OCI-LY7 (cell line): Measurements from ENCODE around the gene CAT. TPM values are rescaled to one million over a fixed set of nuclear protein-coding genes. Genes with fewer than 3 reads are reported as not detected.

Experiments used
- BruUV-seq: library from RNA; stranded (reverse); fragments of 400-500 nt; replicated peaks from 2 replicates; lab custom pipeline; 2021; lab: Mats Ljungman, UMichigan
- CTCF ChIA-PET: fragments of 300-600 bp; sonication (Branson Sonifier 250); formaldehyde crosslinking; loops from one replicate; lab custom pipeline; 2022; ENCODE audit warnings: antibody characterized with exemption; ENCODE audit not compliant: unreplicated experiment; lab: Charles Lee
- POLR2A ChIA-PET: fragments of 300-600 bp; sonication (Branson Sonifier 250); formaldehyde crosslinking; loops from one replicate; lab custom pipeline; 2022; ENCODE audit warnings: antibody characterized with exemption; lab: Charles Lee
- DNase-seq: peaks from one replicate; pipeline ENCODE4 v3.0.0-alpha.2; 2015; ENCODE audit warnings: low spot score
- H2AFZ ChIP-seq: fragments of 200-600 bp; sonication (generic), shearing (Covaris generic); 2 replicates; pipeline ENCODE4 v1.6.1; 2014; ENCODE audit warnings: mild to moderate bottlenecking, antibody characterized with exemption, low read length, moderate library complexity
- H3K27ac ChIP-seq: fragments of 200-600 bp; sonication (generic); 2 replicates; pipeline ENCODE4 v1.5.1; 2014; ENCODE audit warnings: mixed run types, low read depth, mild to moderate bottlenecking, moderate library complexity, low read length, inconsistent platforms; ENCODE audit not compliant: poor library complexity, severe bottlenecking
- H3K36me3 ChIP-seq: fragments of 200-600 bp; sonication (generic); 2 replicates; pipeline ENCODE4 v1.6.1; 2014; ENCODE audit warnings: mild to moderate bottlenecking, antibody characterized with exemption, low read length, moderate library complexity, mixed read lengths; ENCODE audit not compliant: insufficient read depth
- H3K4me1 ChIP-seq: fragments of 200-600 bp; sonication (generic); 2 replicates; pipeline ENCODE4 v1.5.1; 2014; ENCODE audit warnings: mild to moderate bottlenecking, low read length; ENCODE audit not compliant: insufficient read depth, poor library complexity, severe bottlenecking
- H3K4me2 ChIP-seq: fragments of 200-600 bp; sonication (generic); 2 replicates; pipeline ENCODE4 v1.6.1; 2014; ENCODE audit warnings: mild to moderate bottlenecking, low read length
- H3K4me3 ChIP-seq: fragments of 200-600 bp; sonication (generic); 2 replicates; pipeline ENCODE4 v1.5.1; 2014; ENCODE audit warnings: mild to moderate bottlenecking, low read depth, low read length; ENCODE audit not compliant: poor library complexity, severe bottlenecking
- H3K79me2 ChIP-seq: fragments of 200-600 bp; sonication (generic); 2 replicates; pipeline ENCODE4 v1.6.1; 2016; ENCODE audit warnings: low read depth, mild to moderate bottlenecking, low read length, moderate library complexity, mixed read lengths; ENCODE audit not compliant: insufficient read depth
- H3K9me2 ChIP-seq: fragments of 200-600 bp; sonication (generic); 2 replicates; pipeline ENCODE4 v1.6.1; 2016; ENCODE audit warnings: mild to moderate bottlenecking, low read length, mixed read lengths; ENCODE audit not compliant: insufficient read depth
- H3K9me3 ChIP-seq: fragments of 200-600 bp; sonication (generic); 2 replicates; pipeline ENCODE4 v1.6.1; 2014; ENCODE audit warnings: mild to moderate bottlenecking, mixed run types, low read length, mixed read lengths
- H4K20me1 ChIP-seq: fragments of 200-600 bp; sonication (generic); 2 replicates; pipeline ENCODE4 v1.6.1; 2014; ENCODE audit warnings: mild to moderate bottlenecking, antibody characterized with exemption, low read length, moderate library complexity, mixed read lengths; ENCODE audit not compliant: insufficient read depth
- EZH2phosphoT487 ChIP-seq: fragments of 200-600 bp; sonication (generic); IDR thresholded peaks from 2 replicates; pipeline ENCODE4 v1.6.1; 2018; ENCODE audit warnings: low read depth, borderline replicate concordance, mild to moderate bottlenecking, mixed run types, antibody characterized with exemption, low read length, moderate library complexity, mixed read lengths
- intact Hi-C: fragments of 100-400 bp; cut with micrococcal nuclease; formaldehyde crosslinking; loops from one replicate; pipeline ENCODE4 v1.10.0; 2022; ENCODE audit not compliant: unreplicated experiment
- total RNA-seq, 2 experiments: library from RNA; depleted of rRNA in 1 of 2; stranded (reverse); fragments of >200 nt in 1 of 2; shearing (Covaris generic) in 1 of 2; gene quantifications; 2 replicates each; pipeline ENCODE4 v1.2.3, GENCODE V29; 2014 to 2022
- TF ChIP-seq, protein P1 (sequence below): fragments of 200-600 bp; sonication (generic); conservative IDR thresholded peaks from 2 replicates; pipeline ENCODE4 v1.5.1; 2014; ENCODE audit warnings: mild to moderate bottlenecking, antibody characterized with exemption, low read length, moderate library complexity, mixed read lengths

The CAT gene
- total RNA-seq, 2 experiments from 2014 or later: 46.6 to 47.8 TPM

DNA sequence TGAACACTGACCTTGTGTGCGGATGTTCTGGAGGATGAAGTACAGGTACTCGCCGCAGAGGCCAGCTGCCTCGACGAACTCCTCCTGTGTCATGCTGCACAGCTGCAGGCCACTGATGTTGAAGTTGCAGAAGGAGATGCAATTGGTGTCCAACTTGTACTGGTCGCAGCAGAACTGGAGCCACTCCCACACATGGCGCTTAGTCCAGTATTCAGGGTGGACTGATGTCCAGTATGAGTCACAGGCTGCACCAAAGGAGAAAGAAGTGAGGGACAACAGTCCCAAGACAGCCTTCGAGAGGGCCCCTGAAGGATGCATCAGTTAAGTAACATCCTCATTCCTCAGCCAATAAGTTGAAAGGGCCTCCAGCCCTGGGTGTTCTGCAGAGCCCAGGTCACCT is 54.7 kb downstream of the CAT start:
- POLR2A ChIA-PET: no interaction called here
- intact Hi-C loops: loop anchor here (2.0 to 5.0 kb wide), 2 partner anchors 136 to 319 kb away; partner anchors contain the start of gene ABTB2
- CTCF ChIA-PET: no interaction called here

GRCh38 chr11:34493926-34494595 is 55.3 kb downstream of the CAT start:
- ChIA-PET POLR2A (interaction anchor here (0.9 kb wide), 1 partner anchor 316 kb away, joined by 3 read pairs; no protein-coding TSS in a partner anchor), CTCF (no interaction called here)
- no peaks in the 10 kb centered on the region for H4K20me1 ChIP-seq
- H3K36me3 ChIP-seq: no peaks in the 10 kb centered on the region
- H2AFZ ChIP-seq: no peak overlapping the region
- intact Hi-C loops: loop anchor here (2.0 to 5.0 kb wide), 2 partner anchors 137 to 319 kb away; partner anchors contain the start of gene ABTB2
- H3K9me3 ChIP-seq: no peaks in the 10 kb centered on the region
- H3K4me1 ChIP-seq: no peaks in the 10 kb centered on the region
- no peak overlapping the region for H3K27ac ChIP-seq
- DNase-seq: no peak
- no TSS peak for BruUV-seq
- H3K9me2 ChIP-seq: no peaks in the 10 kb centered on the region
- no peak overlapping the region for H3K4me3 ChIP-seq
- no peak overlapping the region for H3K4me2 ChIP-seq
- no peaks in the 10 kb centered on the region for H3K79me2 ChIP-seq
- TF ChIP-seq EZH2phosphoT487: no peak
- TF ChIP-seq, protein P1, sequence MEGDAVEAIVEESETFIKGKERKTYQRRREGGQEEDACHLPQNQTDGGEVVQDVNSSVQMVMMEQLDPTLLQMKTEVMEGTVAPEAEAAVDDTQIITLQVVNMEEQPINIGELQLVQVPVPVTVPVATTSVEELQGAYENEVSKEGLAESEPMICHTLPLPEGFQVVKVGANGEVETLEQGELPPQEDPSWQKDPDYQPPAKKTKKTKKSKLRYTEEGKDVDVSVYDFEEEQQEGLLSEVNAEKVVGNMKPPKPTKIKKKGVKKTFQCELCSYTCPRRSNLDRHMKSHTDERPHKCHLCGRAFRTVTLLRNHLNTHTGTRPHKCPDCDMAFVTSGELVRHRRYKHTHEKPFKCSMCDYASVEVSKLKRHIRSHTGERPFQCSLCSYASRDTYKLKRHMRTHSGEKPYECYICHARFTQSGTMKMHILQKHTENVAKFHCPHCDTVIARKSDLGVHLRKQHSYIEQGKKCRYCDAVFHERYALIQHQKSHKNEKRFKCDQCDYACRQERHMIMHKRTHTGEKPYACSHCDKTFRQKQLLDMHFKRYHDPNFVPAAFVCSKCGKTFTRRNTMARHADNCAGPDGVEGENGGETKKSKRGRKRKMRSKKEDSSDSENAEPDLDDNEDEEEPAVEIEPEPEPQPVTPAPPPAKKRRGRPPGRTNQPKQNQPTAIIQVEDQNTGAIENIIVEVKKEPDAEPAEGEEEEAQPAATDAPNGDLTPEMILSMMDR: no peak

More for the DNA sequence above, 54.7 kb downstream of the CAT start:
- Histone ChIP-seq H3K4me1 (no peaks in the 10 kb centered on the region), H3K27ac (no peak overlapping the region), H3K9me3 (no peaks in the 10 kb centered on the region), H3K4me3 (no peak overlapping the region), H3K4me2 (no peak overlapping the region), H3K9me2 (no peaks in the 10 kb centered on the region), H3K79me2 (no peaks in the 10 kb centered on the region), H2AFZ (no peak overlapping the region), H4K20me1 (no peaks in the 10 kb centered on the region), H3K36me3 (no peaks in the 10 kb centered on the region)
- DNase-seq: no peak
- TF ChIP-seq, protein P1: no peak
- no peak for TF ChIP-seq EZH2phosphoT487
- no TSS peak for BruUV-seq

- no peaks in the 10 kb centered on the region for H3K4me1 ChIP-seq
- intact Hi-C loops: no loop called here
- ChIA-PET CTCF (no interaction called here), POLR2A (interaction anchor here (0.9 kb wide), 1 partner anchor 317 kb away, joined by 3 read pairs; no protein-coding TSS in a partner anchor)
- H3K4me3 ChIP-seq: no peak overlapping the region
- DNase-seq: no peak
- H3K4me2 ChIP-seq: no peak overlapping the region
- TF ChIP-seq, protein P1: no peak
- TF ChIP-seq EZH2phosphoT487: no peak
- no peak overlapping the region for H2AFZ ChIP-seq
- no peaks in the 10 kb centered on the region for H3K79me2 ChIP-seq
- BruUV-seq: no TSS peak
- H3K9me2 ChIP-seq: no peaks in the 10 kb centered on the region
- H4K20me1 ChIP-seq: no peaks in the 10 kb centered on the region
- H3K27ac ChIP-seq: no peak overlapping the region
- no peaks in the 10 kb centered on the region for H3K9me3 ChIP-seq
- H3K36me3 ChIP-seq: no peaks in the 10 kb centered on the region
Observed at GRCh38 chr11:34495239-34495723, 56.5 kb downstream of the CAT start.
